Measurements from ENCODE around the gene IL1R2. TPM values are rescaled to one million over a fixed set of nuclear protein-coding genes. Genes with fewer than 3 reads are reported as not detected.

Gene IL1R2
- total RNA-seq, 2 experiments from 2014 or later, result not detected

- Histone ChIP-seq H3K36me3 (ENCODE audit: insufficient read depth, low read length) (no peaks in the 10 kb centered on the region), H3K9me2 (ENCODE audit: insufficient read depth, low read length) (no peaks in the 10 kb centered on the region), H3K4me2 (ENCODE audit: low read length) (no peak overlapping the region), H4K20me1 (ENCODE audit: insufficient read depth, low read length) (no peaks in the 10 kb centered on the region), H2AFZ (ENCODE audit: low read length) (no peak overlapping the region), H3K9me3 (ENCODE audit: low read length) (no peaks in the 10 kb centered on the region), H3K4me1 (ENCODE audit: insufficient read depth, low read length, poor library complexity, severe bottlenecking) (no peaks in the 10 kb centered on the region), H3K4me3 (ENCODE audit: low read depth, low read length, poor library complexity, severe bottlenecking) (no peak overlapping the region), H3K27ac (ENCODE audit: low read depth, low read length, poor library complexity, severe bottlenecking) (no peak overlapping the region), H3K79me2 (ENCODE audit: insufficient read depth, low read depth, low read length) (no peaks in the 10 kb centered on the region)
- POLR2A ChIA-PET, result interaction anchor here (0.5 to 0.7 kb wide), 2 partner anchors 152 to 526 kb away, joined by 3 to 4 read pairs; no protein-coding TSS in a partner anchor
- DNase-seq (ENCODE audit: low spot score), result no peak
- CTCF ChIA-PET (ENCODE audit: unreplicated experiment), result no interaction called here
- TF ChIP-seq EZH2phosphoT487 (IDR thresholded peaks at IDR 0.05; ENCODE audit: borderline replicate concordance, low read depth, low read length), result no peak
- TF ChIP-seq, protein P1, sequence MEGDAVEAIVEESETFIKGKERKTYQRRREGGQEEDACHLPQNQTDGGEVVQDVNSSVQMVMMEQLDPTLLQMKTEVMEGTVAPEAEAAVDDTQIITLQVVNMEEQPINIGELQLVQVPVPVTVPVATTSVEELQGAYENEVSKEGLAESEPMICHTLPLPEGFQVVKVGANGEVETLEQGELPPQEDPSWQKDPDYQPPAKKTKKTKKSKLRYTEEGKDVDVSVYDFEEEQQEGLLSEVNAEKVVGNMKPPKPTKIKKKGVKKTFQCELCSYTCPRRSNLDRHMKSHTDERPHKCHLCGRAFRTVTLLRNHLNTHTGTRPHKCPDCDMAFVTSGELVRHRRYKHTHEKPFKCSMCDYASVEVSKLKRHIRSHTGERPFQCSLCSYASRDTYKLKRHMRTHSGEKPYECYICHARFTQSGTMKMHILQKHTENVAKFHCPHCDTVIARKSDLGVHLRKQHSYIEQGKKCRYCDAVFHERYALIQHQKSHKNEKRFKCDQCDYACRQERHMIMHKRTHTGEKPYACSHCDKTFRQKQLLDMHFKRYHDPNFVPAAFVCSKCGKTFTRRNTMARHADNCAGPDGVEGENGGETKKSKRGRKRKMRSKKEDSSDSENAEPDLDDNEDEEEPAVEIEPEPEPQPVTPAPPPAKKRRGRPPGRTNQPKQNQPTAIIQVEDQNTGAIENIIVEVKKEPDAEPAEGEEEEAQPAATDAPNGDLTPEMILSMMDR (conservative IDR thresholded peaks at IDR 0.05; ENCODE audit: low read length), result no peak
- intact Hi-C loops (cut with micrococcal nuclease; ENCODE audit: unreplicated experiment), result no loop called here
- BruUV-seq (replicated peaks), result no TSS peak
Measured at GRCh38 chr2:101989740-101990460, 1.9 kb upstream of the IL1R2 start.

DNA sequence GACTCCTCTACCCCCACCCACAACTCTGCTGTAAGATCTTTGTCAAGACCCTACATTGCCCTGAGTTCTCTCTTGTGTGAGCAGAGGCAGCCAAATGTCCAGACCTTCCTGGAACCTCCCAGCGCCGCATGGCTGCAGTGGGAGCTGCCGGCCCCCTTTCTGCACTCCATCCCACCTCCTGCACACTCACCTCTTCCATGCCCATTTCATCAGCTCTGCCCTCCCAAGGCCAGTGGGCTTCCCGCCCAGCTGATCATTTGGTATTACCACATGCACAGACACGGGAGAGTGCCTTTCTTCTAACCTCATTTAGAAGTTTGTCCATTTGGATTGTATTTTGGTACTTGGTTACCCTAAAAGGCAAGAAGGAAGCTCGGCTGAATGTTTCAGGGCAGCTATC, 2.0 kb downstream of the IL1R2 start:
- no peak for DNase-seq (ENCODE audit: low spot score)
- BruUV-seq (replicated peaks), result no TSS peak
- Histone ChIP-seq H3K79me2 (ENCODE audit: insufficient read depth, low read depth, low read length) (no peaks in the 10 kb centered on the region), H3K4me1 (ENCODE audit: insufficient read depth, low read length, poor library complexity, severe bottlenecking) (no peaks in the 10 kb centered on the region), H3K36me3 (ENCODE audit: insufficient read depth, low read length) (no peaks in the 10 kb centered on the region), H3K4me3 (ENCODE audit: low read depth, low read length, poor library complexity, severe bottlenecking) (no peak overlapping the region), H2AFZ (ENCODE audit: low read length) (no peak overlapping the region), H3K4me2 (ENCODE audit: low read length) (no peak overlapping the region), H4K20me1 (ENCODE audit: insufficient read depth, low read length) (no peaks in the 10 kb centered on the region), H3K9me3 (ENCODE audit: low read length) (no peaks in the 10 kb centered on the region), H3K9me2 (ENCODE audit: insufficient read depth, low read length) (no peaks in the 10 kb centered on the region), H3K27ac (ENCODE audit: low read depth, low read length, poor library complexity, severe bottlenecking) (no peak overlapping the region)
- intact Hi-C loops (cut with micrococcal nuclease; ENCODE audit: unreplicated experiment), result no loop called here
- TF ChIP-seq EZH2phosphoT487 (IDR thresholded peaks at IDR 0.05; ENCODE audit: borderline replicate concordance, low read depth, low read length), result no peak
- TF ChIP-seq, protein P1 (conservative IDR thresholded peaks at IDR 0.05; ENCODE audit: low read length), result no peak
- CTCF ChIA-PET (ENCODE audit: unreplicated experiment), result no interaction called here
- POLR2A ChIA-PET, result interaction anchor here (1.3 kb wide), 1 partner anchor 11 kb away, joined by 3 read pairs; no protein-coding TSS in a partner anchor

DNA sequence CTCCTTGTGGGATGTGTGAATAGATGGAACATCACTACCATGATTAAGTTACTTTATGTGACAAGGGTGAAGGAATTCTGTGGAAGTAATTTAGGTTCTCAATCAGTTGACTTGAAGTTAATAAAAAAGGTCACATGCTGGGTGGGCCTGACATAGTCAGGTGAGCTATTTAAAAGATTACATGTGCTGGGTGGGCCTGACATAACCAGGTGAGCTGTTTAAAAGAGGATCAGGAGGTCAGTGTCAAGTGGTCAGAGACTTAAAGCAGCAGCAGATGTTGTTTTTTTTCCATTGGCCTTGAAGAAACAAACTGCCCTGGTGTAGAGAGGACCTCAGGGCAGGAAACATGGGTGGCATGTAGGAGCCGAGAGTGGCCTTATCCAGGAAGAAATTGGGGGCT, 3.3 kb downstream of the IL1R2 start:
- Histone ChIP-seq H3K27ac (ENCODE audit: low read depth, low read length, poor library complexity, severe bottlenecking) (no peak overlapping the region), H3K4me3 (ENCODE audit: low read depth, low read length, poor library complexity, severe bottlenecking) (no peak overlapping the region), H3K9me3 (ENCODE audit: low read length) (no peaks in the 10 kb centered on the region), H4K20me1 (ENCODE audit: insufficient read depth, low read length) (no peaks in the 10 kb centered on the region), H2AFZ (ENCODE audit: low read length) (no peak overlapping the region), H3K4me1 (ENCODE audit: insufficient read depth, low read length, poor library complexity, severe bottlenecking) (no peaks in the 10 kb centered on the region), H3K36me3 (ENCODE audit: insufficient read depth, low read length) (no peaks in the 10 kb centered on the region), H3K9me2 (ENCODE audit: insufficient read depth, low read length) (no peaks in the 10 kb centered on the region), H3K79me2 (ENCODE audit: insufficient read depth, low read depth, low read length) (no peaks in the 10 kb centered on the region), H3K4me2 (ENCODE audit: low read length) (no peak overlapping the region)
- ChIA-PET POLR2A (no interaction called here), CTCF (ENCODE audit: unreplicated experiment) (no interaction called here)
- no peak for DNase-seq (ENCODE audit: low spot score)
- no TSS peak for BruUV-seq (replicated peaks)
- intact Hi-C loops (cut with micrococcal nuclease; ENCODE audit: unreplicated experiment), result no loop called here
- TF ChIP-seq, protein P1 (conservative IDR thresholded peaks at IDR 0.05; ENCODE audit: low read length), result no peak
- TF ChIP-seq EZH2phosphoT487 (IDR thresholded peaks at IDR 0.05; ENCODE audit: borderline replicate concordance, low read depth, low read length), result no peak

All from OCI-LY7 (cell line).